ENCODE data around the gene CHST15. TPM values are rescaled to one million over a fixed set of nuclear protein-coding genes. Genes with fewer than 3 reads are reported as not detected.

CHST15 gene
- total and polyA plus RNA-seq, 2 experiments from 2014 or later, result 0.06 to 0.11 TPM

GRCh38 chr10:124025660-124026588 is 67.5 kb downstream of the CHST15 start:
- peak; percentile 21 for DNase-seq
- no peaks in the 10 kb centered on the region for H3K79me2 ChIP-seq (ENCODE audit: insufficient read depth)
- in situ Hi-C loops (cut with MboI), result no loop called here
- no peaks in the 10 kb centered on the region for H3K4me1 ChIP-seq (ENCODE audit: insufficient read depth)
- H3K9ac ChIP-seq, result no peak overlapping the region
- H3K27me3 ChIP-seq (replicated peaks; ENCODE audit: insufficient read depth), result peaks cover 85% of the 10 kb centered on the region
- no peak overlapping the region for H3K4me2 ChIP-seq (ENCODE audit: unreplicated experiment)
- TF ChIP-seq EZH2 (IDR thresholded peaks at IDR 0.05; ENCODE audit: insufficient read depth, poor library complexity, severe bottlenecking) (no peak), EZH2phosphoT487 (IDR thresholded peaks at IDR 0.05; ENCODE audit: insufficient read depth, low read depth) (no peak)
- no peaks in the 10 kb centered on the region for H3F3A ChIP-seq (ENCODE audit: insufficient read depth)
- H3K36me3 ChIP-seq (ENCODE audit: low read depth), result no peaks in the 10 kb centered on the region
- whole genome bisulfite sequencing, 2 experiments (ENCODE audit: low coverage in 1 of 2, low lambda C conversion rate in 2 of 2, missing lambda C conversion rate in 2 of 2), result 32 to 33% methylated on average over 13 of the region's 13 CpGs
- no peak overlapping the region for H3K27ac ChIP-seq
- H3K9me3 ChIP-seq (ENCODE audit: low read depth), result no peaks in the 10 kb centered on the region
- H2AFZ ChIP-seq, result no peak overlapping the region
- no peak overlapping the region for H3K4me3 ChIP-seq
- H3K9me2 ChIP-seq (ENCODE audit: insufficient read depth), result no peaks in the 10 kb centered on the region
- H4K20me1 ChIP-seq (ENCODE audit: insufficient read depth), result no peaks in the 10 kb centered on the region

- no peak for DNase-seq
- TF ChIP-seq EZH2phosphoT487 (IDR thresholded peaks at IDR 0.05; ENCODE audit: insufficient read depth, low read depth), result no peak
- TF ChIP-seq EZH2 (IDR thresholded peaks at IDR 0.05; ENCODE audit: insufficient read depth, poor library complexity, severe bottlenecking), result no peak
These were observed 68.2 kb downstream of the CHST15 start for GRCh38 chr10:124025152-124025551.

DNA sequence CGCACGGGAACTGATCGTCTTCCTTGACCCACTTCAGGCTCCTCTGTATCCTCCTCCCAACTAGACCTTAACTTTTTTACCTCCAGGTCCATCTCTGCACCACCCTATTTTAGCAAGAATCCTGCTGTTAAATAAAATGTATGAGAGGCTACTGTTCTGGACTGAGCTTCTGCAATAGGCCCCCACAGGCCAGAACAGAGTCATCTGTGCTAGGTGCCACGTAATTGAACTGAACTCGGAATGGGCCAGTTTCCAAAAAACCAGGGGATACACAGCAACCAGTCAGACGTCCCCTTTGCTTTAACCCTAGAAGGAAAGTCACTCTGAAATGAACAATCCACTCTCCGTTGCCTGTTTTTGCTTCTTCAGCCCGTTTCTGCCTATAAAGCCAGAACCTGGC is 71.3 kb downstream of the CHST15 start:
- H4K20me1 ChIP-seq (ENCODE audit: insufficient read depth), result no peaks in the 10 kb centered on the region
- H3K27me3 ChIP-seq (replicated peaks; ENCODE audit: insufficient read depth), result peaks cover 80% of the 10 kb centered on the region
- in situ Hi-C loops (cut with MboI), result no loop called here
- no peaks in the 10 kb centered on the region for H3K36me3 ChIP-seq (ENCODE audit: low read depth)
- no peaks in the 10 kb centered on the region for H3F3A ChIP-seq (ENCODE audit: insufficient read depth)
- H3K9me3 ChIP-seq (ENCODE audit: low read depth), result no peaks in the 10 kb centered on the region
- H3K9me2 ChIP-seq (ENCODE audit: insufficient read depth), result no peaks in the 10 kb centered on the region
- no peaks in the 10 kb centered on the region for H3K4me1 ChIP-seq (ENCODE audit: insufficient read depth)
- H2AFZ ChIP-seq, result no peak overlapping the region
- no peak overlapping the region for H3K4me3 ChIP-seq
- DNase-seq, result no peak
- H3K9ac ChIP-seq, result no peak overlapping the region
- H3K4me2 ChIP-seq (ENCODE audit: unreplicated experiment), result no peak overlapping the region
- H3K79me2 ChIP-seq (ENCODE audit: insufficient read depth), result no peaks in the 10 kb centered on the region
- TF ChIP-seq EZH2 (IDR thresholded peaks at IDR 0.05; ENCODE audit: insufficient read depth, poor library complexity, severe bottlenecking) (no peak), EZH2phosphoT487 (IDR thresholded peaks at IDR 0.05; ENCODE audit: insufficient read depth, low read depth) (no peak)
- no peak overlapping the region for H3K27ac ChIP-seq
- 34 to 38% methylated on average over 8 of the region's 8 CpGs for WGBS, 2 experiments (ENCODE audit: low coverage in 1 of 2, low lambda C conversion rate in 2 of 2, missing lambda C conversion rate in 2 of 2)

More at GRCh38 chr10:124025152-124025551, 68.2 kb downstream of the CHST15 start:
- Histone ChIP-seq H3K79me2 (ENCODE audit: insufficient read depth) (no peaks in the 10 kb centered on the region), H3K9ac (no peak overlapping the region), H3K27ac (no peak overlapping the region), H3K9me2 (ENCODE audit: insufficient read depth) (no peaks in the 10 kb centered on the region), H2AFZ (no peak overlapping the region), H3K4me2 (ENCODE audit: unreplicated experiment) (no peak overlapping the region), H3K4me1 (ENCODE audit: insufficient read depth) (no peaks in the 10 kb centered on the region), H4K20me1 (ENCODE audit: insufficient read depth) (no peaks in the 10 kb centered on the region), H3K36me3 (ENCODE audit: low read depth) (no peaks in the 10 kb centered on the region), H3K4me3 (no peak overlapping the region), H3K9me3 (ENCODE audit: low read depth) (no peaks in the 10 kb centered on the region), H3F3A (ENCODE audit: insufficient read depth) (no peaks in the 10 kb centered on the region), H3K27me3 (replicated peaks; ENCODE audit: insufficient read depth) (peaks cover 85% of the 10 kb centered on the region)
- 53 to 57% methylated on average over 5 of the region's 5 CpGs for WGBS, 2 experiments (ENCODE audit: low coverage in 1 of 2, low lambda C conversion rate in 2 of 2, missing lambda C conversion rate in 2 of 2)
- in situ Hi-C loops (cut with MboI), result no loop called here

DNA sequence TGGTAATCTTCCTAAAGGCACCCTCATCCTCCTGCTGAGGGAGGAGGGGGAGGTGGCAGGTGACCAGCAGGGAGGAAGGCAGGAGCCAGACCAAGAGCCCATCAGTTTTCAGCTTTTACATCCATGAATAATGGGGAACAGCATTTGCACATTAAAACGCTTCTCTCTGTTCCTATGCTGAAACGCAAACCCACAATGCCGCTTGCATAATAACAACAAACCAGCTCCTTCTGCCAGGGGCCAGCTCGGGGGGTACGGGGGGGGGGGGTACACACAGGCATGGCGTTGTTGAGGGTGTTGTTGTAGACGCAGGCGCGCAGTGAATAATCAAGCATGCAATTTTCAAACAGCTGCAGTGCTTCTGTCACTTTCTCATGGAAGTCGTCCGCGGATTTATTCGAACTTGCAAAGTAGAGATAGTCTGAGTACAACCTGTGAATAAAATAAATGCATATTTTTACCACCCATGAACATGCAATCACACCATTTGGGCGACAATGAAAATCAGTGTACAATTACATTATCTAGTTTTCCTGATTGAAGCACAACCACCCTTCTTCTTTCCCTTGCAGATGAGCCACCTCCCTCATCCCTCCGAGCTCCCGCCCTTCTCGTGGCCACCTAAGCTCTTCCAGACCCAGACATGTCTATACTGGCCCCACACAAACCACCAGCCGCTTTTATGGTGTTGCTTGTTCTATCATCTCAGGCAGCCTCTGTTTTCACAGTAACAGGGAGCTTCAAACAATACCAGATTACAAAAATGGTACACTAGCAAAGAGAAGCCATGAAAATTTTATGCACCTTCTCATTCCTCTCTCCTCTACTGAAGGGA is 72.2 kb downstream of the CHST15 start:
- Histone ChIP-seq H3K9me3 (ENCODE audit: low read depth) (no peaks in the 10 kb centered on the region), H3K27ac (no peak overlapping the region), H3K4me3 (no peak overlapping the region), H4K20me1 (ENCODE audit: insufficient read depth) (no peaks in the 10 kb centered on the region), H3K4me2 (ENCODE audit: unreplicated experiment) (no peak overlapping the region), H3K79me2 (ENCODE audit: insufficient read depth) (no peaks in the 10 kb centered on the region), H3K9me2 (ENCODE audit: insufficient read depth) (no peaks in the 10 kb centered on the region), H2AFZ (no peak overlapping the region), H3K9ac (no peak overlapping the region), H3K27me3 (replicated peaks; ENCODE audit: insufficient read depth) (peaks cover 79% of the 10 kb centered on the region), H3K4me1 (ENCODE audit: insufficient read depth) (no peaks in the 10 kb centered on the region), H3F3A (ENCODE audit: insufficient read depth) (no peaks in the 10 kb centered on the region), H3K36me3 (ENCODE audit: low read depth) (no peaks in the 10 kb centered on the region)
- in situ Hi-C loops (cut with MboI), result no loop called here
- WGBS, 2 experiments (ENCODE audit: low coverage in 1 of 2, low lambda C conversion rate in 2 of 2, missing lambda C conversion rate in 2 of 2), result 12 to 15% methylated on average over 17 to 18 of the region's 18 CpGs
- no peak for DNase-seq
- TF ChIP-seq EZH2phosphoT487 (IDR thresholded peaks at IDR 0.05; ENCODE audit: insufficient read depth, low read depth) (no peak), EZH2 (IDR thresholded peaks at IDR 0.05; ENCODE audit: insufficient read depth, poor library complexity, severe bottlenecking) (no peak)
